Putamen (tissue), 1 donor: ENCODE data around the gene MAP7.
"Not testable (repeated sequence)": the region's sequence is repeated elsewhere in the genome, so short reads cannot be mapped to it uniquely, and the experiment has no call there.

ENCODE experiments used
- DNase-seq: peaks from one replicate; pipeline ENCODE4 v3.0.0-alpha.2; 2016; ENCODE audit warnings: low spot score

Gene MAP7

DNA sequence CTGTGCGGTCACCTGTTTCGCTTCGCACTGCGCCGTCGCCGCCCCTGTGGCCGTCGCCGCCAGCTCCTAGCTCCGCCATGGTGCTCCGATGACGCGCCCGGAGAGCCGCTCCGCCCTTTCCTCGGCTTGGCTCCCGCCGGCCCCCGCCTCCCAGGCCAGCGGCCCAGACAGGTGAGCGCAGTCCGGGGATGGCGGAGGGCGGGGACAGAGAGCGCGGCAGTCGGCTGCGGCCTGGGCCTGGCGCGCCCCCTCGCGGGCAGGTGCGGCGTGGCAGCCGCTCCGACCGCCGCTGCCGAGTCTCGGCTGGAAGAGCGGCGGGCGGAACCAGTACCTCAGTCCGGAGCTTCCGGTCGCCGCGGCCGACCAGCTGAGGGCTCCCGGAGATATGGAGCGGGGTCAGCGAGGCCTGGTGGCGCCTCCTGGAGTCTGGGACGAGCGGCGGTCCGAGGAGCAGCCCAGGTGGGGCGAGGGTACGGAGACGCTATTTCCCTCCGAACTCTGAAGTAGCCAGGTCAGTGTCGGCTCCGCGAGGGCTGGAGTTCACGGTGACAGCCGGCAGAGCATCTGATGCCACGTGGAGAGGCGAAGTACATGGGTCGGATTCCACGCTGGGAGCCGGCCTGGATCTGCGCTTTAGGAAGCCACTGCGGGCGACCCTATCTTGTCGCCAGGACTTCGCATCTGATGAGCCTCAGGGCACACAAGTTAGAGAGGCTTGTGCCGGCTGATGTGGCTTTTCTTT, at the start of gene MAP7:
TSS of gene MAP7 (minus strand) at position 93 of the 742 bp plus-strand sequence. CDS start at position 79, 14 bp downstream.
- DNase-seq: no peak

DNA sequence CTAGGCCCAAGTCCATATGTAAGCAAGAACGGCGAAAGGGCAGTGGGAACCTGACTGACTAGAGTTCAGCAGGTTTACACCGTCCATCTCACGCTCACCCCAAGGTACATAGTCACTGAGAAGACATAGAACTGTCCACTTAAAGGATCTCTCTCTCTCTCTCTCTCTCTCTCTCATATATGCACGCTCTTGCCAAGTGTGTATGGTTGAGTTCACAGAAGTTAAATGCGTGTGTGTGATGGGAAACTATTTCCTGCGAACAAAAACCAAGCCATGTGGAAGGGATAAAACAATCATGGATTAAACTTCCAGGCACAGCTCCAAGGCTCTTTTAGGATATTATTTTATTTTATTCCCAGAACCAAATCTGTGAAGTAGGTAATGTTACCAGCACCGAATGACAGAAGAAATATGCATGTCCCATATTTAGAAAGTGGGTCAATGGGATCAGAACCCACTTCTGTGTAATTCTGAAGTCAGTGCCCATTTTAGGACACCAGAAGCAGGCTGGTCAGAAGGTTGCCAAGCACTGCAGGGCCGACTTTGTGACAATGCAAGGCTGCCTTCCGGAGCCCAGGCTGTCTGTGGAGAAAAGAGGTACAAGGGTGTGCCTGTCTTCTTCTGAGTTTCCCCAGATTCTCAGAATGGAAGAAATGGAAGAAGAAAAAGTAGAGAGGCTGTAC, 49.2 kb upstream of the MAP7 start:
- no peak for DNase-seq

DNA sequence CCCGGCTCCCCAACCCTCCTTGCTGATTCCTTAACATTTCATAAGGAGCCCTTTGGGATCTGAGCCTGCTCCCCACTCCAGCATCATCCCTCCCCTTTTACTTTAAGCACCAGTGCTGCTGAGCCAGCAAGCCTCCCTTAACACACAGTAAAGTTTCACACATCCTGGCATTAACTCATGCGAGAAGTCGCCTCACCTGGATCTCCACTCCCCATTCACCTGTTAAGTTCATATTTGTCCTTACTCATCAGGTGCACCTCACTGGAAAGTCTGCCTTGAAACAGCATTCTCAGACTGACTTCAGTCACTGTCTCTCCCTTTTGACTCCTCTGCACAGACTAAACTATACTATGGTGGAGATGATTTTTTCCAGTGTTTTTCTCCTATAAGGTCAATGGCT, 47.8 kb upstream of the MAP7 start:
- DNase-seq: no peak

DNA sequence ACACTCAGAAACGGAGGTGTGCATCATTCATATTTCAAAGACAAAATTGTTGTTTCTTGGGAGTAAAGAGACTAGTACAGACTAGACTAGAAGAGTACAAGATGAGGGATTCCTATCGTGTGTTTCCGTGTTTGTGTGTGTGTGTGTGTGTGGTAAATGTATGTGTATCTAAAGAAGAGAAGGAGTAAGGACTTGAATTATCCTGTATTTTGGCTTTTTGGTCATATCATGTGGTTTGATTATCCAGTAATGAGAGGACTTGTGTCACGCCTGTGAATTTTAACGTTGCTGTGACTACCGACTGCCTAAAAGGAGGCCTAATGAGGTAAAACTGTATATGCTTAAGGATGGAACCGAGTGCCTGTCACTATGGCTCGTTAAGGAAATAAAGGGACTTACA, 44.4 kb upstream of the MAP7 start:
- no peak for DNase-seq

DNA sequence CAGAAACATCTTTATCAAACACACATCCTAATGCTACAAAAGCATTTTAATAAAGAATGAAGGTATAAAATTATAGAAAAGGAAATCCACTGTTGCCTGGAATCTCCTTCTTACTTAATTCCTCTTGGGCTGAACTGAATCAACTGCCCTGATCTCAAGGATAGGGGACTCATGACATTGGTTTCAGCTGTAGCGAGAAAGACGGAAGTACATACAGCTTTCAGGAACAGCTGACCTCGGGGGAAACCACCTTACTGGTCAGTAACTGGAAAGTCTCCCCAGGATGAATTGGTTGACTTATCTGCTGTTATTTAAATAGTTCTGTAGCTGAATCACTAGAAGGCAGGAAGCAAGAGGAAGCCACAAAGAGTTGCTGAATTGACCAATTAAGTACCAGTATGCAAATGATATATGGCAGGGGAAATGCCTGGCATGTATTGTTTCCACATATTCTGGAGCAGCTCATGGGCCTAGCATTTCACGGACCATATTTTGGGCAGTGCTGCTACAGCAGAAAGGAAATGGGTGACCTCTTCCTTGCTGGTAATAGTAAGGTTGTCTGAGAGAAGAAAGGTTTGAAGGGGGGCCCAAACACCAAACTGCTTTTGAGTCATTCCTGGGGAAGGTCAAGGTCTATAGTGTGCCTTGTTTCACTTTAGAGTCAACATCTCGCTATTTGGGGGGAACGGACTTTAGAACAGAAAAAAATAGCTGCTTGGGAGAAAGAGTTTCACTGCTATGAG, 43.7 kb upstream of the MAP7 start:
- DNase-seq: no peak

DNA sequence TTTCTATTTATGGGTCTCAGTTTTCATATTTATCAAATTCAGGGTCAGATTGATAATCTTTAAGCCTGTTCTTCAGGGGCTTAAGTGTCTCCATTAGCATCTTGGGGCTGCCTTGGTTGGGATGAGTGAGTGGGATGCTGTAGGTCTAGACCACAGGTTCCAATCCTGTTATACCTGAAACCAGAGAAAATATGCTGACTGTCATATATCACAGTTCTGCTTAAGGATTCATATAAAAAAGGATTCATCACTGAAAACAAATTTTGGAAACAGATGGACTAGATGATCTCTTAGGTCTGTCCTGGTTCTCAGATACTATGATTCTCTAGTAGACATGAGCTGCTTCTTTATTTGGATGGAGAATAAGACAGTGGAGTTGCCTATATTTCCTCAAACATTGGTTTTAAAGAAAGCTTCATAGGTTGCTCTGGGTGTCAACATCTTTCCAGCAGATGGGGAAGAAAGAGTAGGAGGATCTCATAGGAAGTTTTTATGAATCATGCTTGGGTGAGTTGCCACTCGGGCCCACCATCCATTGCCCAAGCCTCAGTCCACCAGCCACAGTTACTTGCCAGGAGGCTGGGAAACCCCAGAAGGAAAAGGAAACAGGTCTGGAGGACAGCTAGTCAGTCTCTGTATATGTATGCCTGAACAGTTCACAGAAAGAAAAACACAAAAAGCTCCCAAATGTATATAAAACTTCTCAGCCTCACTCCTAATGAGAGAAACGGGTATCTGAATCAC, 42.9 kb upstream of the MAP7 start:
- DNase-seq: no peak

DNA sequence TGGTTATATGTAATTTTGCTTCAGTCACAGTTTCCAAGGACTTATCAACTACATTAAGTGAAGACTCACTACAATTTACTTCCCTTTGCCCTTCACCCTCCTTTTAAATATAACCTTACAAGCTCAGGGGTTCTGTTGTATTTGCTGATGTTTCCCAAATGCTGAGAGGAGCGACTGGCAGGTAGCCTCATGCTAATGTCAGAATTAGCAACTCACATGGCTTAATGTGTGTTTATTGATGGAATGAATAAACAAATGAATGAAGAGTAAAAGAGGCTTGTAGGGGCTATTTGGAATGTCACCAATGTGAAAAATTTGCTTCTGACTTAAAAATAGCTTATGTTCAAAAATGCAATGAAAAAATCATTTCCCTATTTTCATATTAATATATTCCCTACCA, 41.4 kb upstream of the MAP7 start:
- DNase-seq: no peak

DNA sequence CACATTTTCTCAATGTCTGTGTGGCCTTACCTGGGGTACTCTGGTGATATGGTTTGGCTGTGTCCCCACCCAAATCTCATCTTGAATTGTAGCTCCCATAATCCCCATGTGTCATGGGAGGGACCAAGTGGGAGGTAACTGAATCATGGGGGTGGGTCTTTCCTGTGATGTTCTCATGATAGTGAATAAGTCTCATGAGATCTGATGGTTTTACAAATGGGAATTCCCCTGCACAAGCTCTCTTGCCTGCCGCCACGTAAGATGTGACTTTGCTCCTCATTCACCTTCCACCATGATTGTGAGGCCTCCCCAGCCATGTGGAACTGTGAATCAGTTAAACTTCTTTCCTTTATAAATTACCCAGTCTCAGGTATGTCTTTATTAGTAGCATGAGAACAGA, 40.6 kb upstream of the MAP7 start:
- not testable (repeated sequence) for DNase-seq

DNA sequence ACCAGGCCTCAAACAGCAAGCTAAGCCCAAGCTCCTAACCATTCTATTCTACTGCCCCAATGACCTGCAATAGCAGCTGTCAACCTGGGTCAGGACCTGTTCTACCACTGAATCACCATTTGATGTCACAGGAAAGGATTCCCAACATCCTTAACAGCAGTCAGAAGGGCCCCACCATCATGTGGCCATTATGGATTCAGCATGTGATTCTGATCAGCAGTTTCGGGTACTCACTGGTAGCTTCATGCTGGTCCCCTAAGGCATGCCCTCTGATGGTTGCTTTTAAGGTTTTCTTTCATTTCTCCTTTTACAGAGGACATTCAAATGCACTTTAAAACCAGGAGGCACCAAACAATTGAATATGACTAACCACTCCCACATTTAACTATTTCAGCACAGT, 37.3 kb upstream of the MAP7 start:
- no peak for DNase-seq

DNA sequence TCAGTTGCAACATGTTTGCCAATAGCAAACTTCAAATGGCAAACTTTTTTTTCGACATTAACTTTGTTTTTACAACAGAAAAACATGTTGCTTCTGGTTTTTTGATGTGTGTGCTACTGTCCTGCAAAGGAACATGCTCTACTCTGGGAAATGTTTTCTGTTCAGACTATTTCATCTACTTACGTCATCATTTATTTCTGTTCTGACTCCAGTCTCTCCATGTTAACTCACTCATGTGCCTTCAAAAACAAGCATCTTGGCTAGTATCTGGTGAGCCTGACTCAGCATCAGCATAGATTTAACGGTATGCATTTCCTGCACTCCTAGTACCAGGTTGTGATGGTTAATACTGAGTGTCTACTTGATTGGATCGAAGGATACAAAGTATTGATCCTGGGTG, 36.1 kb upstream of the MAP7 start:
- DNase-seq: no peak

DNA sequence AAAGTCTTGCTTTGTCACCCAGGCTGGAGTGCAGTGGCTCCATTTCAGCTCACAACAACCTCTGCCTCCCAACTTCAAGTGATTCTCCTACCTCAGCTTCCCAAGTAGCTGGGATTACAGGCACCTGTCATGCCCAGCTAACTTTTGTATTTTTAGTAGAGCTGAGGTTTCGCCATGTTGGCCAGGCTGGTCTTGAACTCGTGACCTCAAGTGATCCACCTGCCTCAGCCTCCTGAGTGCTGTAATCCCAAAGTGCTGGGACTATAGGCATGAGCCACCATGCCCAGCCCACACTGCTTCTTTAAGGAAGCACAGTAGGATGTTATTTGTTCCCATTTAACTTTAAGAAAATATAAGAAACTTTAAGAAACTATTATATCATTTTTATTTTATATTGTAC, 35.3 kb upstream of the MAP7 start:
- not testable (repeated sequence) for DNase-seq

DNA sequence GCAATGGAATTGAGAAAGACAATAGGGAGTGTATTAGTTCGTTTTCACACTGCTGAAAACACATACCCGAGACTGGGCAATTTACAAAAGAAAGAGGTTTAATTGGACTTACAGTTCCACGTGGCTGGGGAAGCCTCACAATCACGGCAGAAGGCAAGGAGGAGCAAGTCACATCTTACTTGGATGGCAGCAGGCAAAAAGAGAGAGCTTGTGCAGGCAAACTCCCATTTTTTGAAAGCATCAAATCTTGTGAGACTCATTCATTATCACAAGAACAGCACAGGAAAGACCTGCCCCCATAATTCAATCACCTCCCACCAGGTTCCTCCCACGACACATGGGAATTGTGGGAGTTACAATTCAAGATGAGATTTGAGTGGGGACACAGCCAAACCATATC, 34.1 kb upstream of the MAP7 start:
- not testable (repeated sequence) for DNase-seq

DNA sequence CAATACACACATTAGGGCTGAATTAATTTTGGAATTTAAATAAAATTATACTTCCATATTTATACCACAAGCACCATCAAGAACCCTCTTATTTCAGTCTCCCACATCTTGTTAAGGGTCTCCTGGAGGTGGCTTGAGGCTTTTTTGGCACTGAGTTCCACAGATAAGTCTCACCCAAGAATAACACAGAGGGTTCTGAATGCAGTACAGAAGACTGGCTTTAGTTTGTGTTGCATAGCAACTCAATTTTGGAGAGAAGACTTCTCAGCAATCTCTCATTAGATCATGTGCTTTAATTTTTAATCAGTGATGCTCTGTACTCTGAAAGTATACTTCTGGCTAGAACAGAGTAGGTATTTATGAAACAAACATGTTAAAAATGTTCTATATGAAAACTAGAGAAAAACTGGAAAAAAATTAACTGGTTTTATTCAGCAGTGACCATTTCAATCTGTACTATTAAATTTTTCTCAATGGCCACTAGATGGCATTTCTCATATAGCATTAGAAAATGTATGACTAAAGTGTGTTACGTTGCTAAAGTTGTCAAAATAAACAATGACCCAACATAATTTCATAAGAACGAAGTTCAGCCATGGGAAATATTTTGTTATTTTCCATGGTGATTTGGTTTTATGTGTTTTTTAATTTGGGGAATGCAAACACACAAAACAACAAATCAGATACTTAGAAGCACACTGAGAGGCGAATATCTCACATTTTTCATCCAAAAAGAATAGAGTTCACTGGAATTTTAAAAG, 32.7 kb upstream of the MAP7 start:
- DNase-seq: no peak

DNA sequence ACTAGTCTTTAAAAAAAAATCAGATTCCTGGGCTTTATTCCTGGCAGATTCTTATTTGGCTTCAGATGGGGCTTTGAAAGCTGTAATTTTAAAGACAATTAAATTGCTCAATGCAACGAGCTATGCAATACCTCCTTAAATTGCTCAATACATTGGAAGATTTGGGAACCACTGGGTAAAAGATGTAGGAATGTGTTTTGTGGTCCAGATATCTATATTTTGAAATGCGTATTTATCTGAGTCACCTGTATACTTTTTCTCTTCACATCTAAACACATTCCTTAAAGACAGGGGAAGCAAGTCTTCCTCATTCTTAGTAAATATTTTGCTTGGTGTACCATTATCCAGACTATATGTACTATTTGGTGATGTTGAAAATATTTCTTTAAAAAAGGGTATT, 29.6 kb upstream of the MAP7 start:
- no peak for DNase-seq

DNA sequence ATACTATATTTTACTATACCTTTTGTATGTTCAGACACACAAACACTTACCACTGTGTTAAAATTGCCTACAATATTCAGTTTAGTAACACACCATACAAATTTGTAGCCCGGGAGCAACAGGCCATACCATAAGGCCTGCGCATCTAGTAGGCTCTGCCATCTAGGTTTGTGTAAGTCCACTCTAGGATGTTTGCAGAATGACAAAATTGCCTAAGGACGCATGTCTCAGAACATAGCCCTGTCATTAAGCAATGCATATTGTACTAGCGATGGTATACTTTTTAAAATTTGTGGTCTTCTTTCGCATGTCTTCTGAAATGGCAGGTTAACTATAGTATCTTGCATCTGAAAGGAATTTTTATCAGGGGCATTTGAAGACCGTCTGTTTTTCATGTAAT, 26.6 kb upstream of the MAP7 start:
- DNase-seq: no peak

DNA sequence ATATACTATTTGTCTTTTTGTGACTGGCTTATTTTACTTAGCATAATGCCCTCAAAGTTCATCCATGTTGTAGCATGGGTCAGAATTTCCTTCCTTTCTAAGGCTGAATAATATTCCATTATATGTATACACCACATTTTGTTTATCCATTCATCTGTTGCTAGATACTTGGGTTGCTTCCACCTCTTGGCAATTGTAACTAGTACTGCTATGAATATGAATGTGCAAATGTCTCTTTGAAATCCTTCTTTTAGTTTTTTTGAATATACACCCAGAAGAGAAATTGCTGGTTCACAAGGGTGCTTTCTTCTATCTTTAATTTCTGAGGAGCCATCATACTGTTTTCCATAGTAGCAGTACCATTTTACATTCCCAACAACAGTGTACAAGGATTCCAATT, 21.3 kb upstream of the MAP7 start:
- no peak for DNase-seq

DNA sequence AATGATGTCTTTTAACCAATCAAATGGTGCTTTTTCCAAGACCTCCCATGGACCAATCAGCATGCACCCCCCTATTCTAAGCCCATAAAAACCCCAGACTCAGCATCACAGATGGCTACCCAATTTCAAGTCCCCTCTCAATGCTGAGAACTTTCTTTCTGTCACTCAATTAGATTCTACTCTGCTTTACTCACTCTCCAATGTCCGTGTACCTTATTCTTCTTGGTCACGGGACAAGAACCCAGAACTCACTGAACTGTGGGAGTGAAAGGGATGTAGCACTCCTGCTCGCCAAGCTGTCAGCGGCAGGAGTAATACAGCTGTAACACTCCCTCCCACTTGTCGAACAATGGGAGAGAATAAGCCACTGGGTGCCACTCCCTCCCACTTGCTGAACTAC, 20.8 kb upstream of the MAP7 start:
- no peak for DNase-seq

DNA sequence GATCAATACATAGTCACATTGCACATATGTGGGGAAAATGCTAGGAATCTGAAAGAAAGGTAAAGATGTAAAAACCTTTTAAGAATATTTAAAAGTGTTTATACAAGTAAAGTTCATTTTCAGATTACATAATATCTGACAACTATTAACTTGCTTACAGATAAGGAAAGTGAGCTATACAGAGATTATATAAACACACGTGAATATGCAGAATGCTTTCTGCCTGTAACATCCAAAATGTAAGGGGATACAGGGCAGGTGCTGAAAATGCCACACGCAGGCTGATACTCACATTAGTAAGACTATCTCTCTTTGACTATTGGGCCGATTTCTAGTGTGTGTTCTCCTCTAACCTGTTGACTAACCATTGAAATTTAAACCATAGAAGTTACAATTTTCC, 17.9 kb upstream of the MAP7 start:
- no peak for DNase-seq

DNA sequence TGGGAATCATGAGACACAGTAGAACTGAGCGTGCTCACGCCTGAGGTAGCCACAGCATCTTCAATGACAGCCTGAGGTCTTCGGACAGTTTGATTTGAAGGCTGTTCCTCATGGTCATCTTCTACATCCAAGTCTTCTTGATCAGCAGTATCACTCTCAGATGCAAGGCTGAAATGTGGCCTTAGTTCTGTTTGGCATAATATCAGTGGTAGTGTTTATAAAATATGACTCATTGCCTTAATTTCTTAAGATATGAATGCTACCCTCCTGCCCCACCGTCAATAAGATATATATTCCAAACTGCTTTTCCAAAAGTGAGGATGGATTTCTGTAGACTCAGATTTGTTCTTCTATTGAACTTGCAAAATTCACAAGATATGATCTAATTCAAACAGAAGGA, 17.5 kb upstream of the MAP7 start:
- no peak for DNase-seq

DNA sequence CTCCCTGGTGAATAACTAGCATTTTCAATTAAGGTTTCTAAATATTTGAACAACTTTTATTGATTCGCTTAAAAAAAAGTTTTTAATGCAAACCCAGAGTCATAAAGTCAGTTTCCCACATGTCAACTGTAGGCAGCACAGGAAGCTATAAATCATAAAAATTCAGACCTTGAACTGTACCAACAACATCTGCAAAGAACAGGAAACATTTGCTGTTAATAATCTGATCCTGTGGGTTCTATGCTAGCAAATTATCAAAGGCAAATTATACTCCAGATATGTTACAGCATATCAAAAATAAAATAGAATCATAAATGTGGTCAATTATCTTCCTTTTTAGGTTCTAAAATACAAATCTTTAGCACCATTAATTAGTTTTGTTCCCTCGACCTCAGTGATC, 16.6 kb upstream of the MAP7 start:
- DNase-seq: no peak

DNA sequence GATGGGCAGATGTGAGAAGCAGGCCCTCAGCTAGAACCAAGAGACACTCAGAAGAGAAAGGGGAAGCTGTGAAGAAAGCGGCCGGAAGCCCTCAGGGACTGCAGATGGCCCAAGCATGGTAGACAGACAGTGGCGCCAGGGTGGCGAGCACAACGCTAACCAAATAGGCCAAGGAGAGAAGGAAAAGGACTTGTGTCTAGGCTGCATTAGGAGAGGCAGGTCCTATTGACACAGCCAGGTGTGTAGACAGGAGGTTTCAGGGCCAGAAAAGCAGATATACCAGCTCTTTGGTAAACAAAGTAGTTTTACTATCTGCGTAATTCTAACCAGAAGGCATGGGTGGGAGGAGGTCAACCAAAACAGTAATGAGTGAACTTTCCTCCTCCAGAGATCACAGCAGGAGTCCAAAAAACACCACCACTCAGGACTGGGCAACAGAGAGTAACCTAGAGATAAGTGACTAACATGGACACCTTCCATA, 15.8 kb upstream of the MAP7 start:
- no peak for DNase-seq

DNA sequence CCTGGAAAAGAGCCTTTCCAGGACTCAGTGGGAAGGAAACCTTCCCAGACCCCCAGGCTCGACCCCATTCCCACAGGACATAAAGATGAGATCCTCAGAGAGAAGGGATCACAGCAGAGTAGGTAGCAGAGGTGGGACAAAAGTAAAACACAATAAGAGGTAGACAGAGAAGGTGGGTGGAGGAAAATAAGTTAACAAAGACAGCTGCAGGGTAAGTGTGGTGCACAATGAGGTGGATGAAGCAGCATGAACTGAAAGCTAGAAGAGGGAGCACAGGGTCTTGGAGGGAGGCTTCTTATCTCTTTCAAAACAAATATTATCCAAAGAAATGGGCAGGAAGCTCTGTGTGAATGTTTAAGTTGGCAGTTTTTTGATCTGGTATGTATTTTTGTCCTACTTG, 14.0 kb upstream of the MAP7 start:
- DNase-seq: no peak
